SK-N-SH treated with all-trans-retinoic acid at 6 μM for 48 hours (cell line): ENCODE measurements around the gene PTPRT.

Experiments
- ATAC-seq: fragments of 200-7000 bp; cut with Tn5 transposase; 3 replicates; pipeline ENCODE4 v1.9.1; 2020; ENCODE audit warnings: mild to moderate bottlenecking, moderate library complexity
- ARNTL ChIP-seq: fragments of 450-650 bp; formaldehyde crosslinking; IDR thresholded peaks from 2 replicates; pipeline ENCODE4 v1.5.0; 2020; ENCODE audit warnings: low read depth, mild to moderate bottlenecking, moderate library complexity, borderline replicate concordance
- CSDC2 ChIP-seq: fragments of 250-450 bp; sonication (Bioruptor Pico); IDR thresholded peaks from 2 replicates; pipeline ENCODE4 v1.5.0; 2020; ENCODE audit warnings: mild to moderate bottlenecking, moderate library complexity
- CSRNP3 ChIP-seq: fragments of 250-450 bp; sonication (Bioruptor Pico); IDR thresholded peaks from 2 replicates; pipeline ENCODE4 v1.5.1; 2021; ENCODE audit warnings: mild to moderate bottlenecking, moderate library complexity
- ESRRG ChIP-seq: fragments of 250-450 bp; sonication (Bioruptor Pico); IDR thresholded peaks from 2 replicates; pipeline ENCODE4 v1.6.1; 2021; ENCODE audit warnings: mild to moderate bottlenecking
- GLIS3 ChIP-seq: fragments of 250-450 bp; sonication (Bioruptor Pico); IDR thresholded peaks from 2 replicates; pipeline ENCODE4 v1.5.0; 2020; ENCODE audit warnings: mild to moderate bottlenecking, moderate library complexity
- ISL1 ChIP-seq: fragments of 250-450 bp; sonication (Bioruptor Pico); IDR thresholded peaks from 2 replicates; pipeline ENCODE4 v2.1.2; 2022; ENCODE audit warnings: mild to moderate bottlenecking, moderate library complexity
- OSR1 ChIP-seq: fragments of 250-450 bp; sonication (Bioruptor Pico); IDR thresholded peaks from 2 replicates; pipeline ENCODE4 v1.8.0; 2022; ENCODE audit warnings: moderate library complexity, mild to moderate bottlenecking, inconsistent platforms
- PATZ1 ChIP-seq: fragments of 250-450 bp; sonication (Bioruptor Pico); IDR thresholded peaks from 2 replicates; pipeline ENCODE4 v1.8.0; 2020; ENCODE audit warnings: mild to moderate bottlenecking, moderate library complexity, borderline replicate concordance
- PPARA ChIP-seq: fragments of 250-450 bp; sonication (Bioruptor Pico); IDR thresholded peaks from 2 replicates; pipeline ENCODE4 v1.5.0; 2020; ENCODE audit warnings: mild to moderate bottlenecking, borderline replicate concordance
- RARB ChIP-seq: fragments of 250-450 bp; sonication (Bioruptor Pico); IDR thresholded peaks from 2 replicates; pipeline ENCODE4 v1.8.0; 2021; ENCODE audit warnings: mild to moderate bottlenecking, moderate library complexity
- TCF4 ChIP-seq: fragments of 250-450 bp; sonication (Bioruptor Pico); IDR thresholded peaks from 2 replicates; pipeline ENCODE4 v1.8.0; 2021; ENCODE audit warnings: mild to moderate bottlenecking, moderate library complexity, borderline replicate concordance
- TOX ChIP-seq: fragments of 250-450 bp; sonication (Bioruptor Pico); IDR thresholded peaks from 2 replicates; pipeline ENCODE4 v1.8.0; 2021; ENCODE audit warnings: mild to moderate bottlenecking, moderate library complexity, borderline replicate concordance
- TSHZ2 ChIP-seq: fragments of 250-450 bp; sonication (Bioruptor Pico); IDR thresholded peaks from 2 replicates; pipeline ENCODE4 v1.5.0; 2020; ENCODE audit warnings: mild to moderate bottlenecking, moderate library complexity
- ZC3H10 ChIP-seq: fragments of 250-450 bp; sonication (Bioruptor Pico); IDR thresholded peaks from 2 replicates; pipeline ENCODE4 v1.5.1; 2021; ENCODE audit warnings: mild to moderate bottlenecking, moderate library complexity
- ZFP30 ChIP-seq: fragments of 450-650 bp; formaldehyde crosslinking; IDR thresholded peaks from 2 replicates; pipeline ENCODE4 v1.5.0; 2022; ENCODE audit warnings: mild to moderate bottlenecking, moderate library complexity
- ZNF565 ChIP-seq: fragments of 450-650 bp; formaldehyde crosslinking; conservative IDR thresholded peaks from 2 replicates; pipeline ENCODE4 v1.5.0; 2020; ENCODE audit warnings: low read depth, mild to moderate bottlenecking, moderate library complexity
- ZNF70 ChIP-seq: fragments of 450-650 bp; formaldehyde crosslinking; IDR thresholded peaks from 2 replicates; pipeline ENCODE4 v1.5.0; 2020; ENCODE audit warnings: mild to moderate bottlenecking, moderate library complexity
- ZNF8 ChIP-seq: fragments of 450-650 bp; formaldehyde crosslinking; IDR thresholded peaks from 2 replicates; pipeline ENCODE4 v1.5.0; 2020; ENCODE audit warnings: mild to moderate bottlenecking, moderate library complexity
- TF ChIP-seq, protein P1 (sequence below): fragments of 250-450 bp; sonication (Bioruptor Pico); IDR thresholded peaks from 2 replicates; pipeline ENCODE4 v1.8.0; 2021; ENCODE audit warnings: low read depth, mild to moderate bottlenecking, moderate library complexity, borderline replicate concordance
- TF ChIP-seq, protein P2 (sequence below): fragments of 250-450 bp; sonication (Bioruptor Pico); IDR thresholded peaks from 2 replicates; pipeline ENCODE4 v1.5.1; 2020; ENCODE audit warnings: low read depth, mild to moderate bottlenecking, moderate library complexity

Gene PTPRT

GRCh38 chr20:43096126-43096930, 93.4 kb downstream of the PTPRT start:
- no peak for TF ChIP-seq ZFP30
- TF ChIP-seq, protein P1, sequence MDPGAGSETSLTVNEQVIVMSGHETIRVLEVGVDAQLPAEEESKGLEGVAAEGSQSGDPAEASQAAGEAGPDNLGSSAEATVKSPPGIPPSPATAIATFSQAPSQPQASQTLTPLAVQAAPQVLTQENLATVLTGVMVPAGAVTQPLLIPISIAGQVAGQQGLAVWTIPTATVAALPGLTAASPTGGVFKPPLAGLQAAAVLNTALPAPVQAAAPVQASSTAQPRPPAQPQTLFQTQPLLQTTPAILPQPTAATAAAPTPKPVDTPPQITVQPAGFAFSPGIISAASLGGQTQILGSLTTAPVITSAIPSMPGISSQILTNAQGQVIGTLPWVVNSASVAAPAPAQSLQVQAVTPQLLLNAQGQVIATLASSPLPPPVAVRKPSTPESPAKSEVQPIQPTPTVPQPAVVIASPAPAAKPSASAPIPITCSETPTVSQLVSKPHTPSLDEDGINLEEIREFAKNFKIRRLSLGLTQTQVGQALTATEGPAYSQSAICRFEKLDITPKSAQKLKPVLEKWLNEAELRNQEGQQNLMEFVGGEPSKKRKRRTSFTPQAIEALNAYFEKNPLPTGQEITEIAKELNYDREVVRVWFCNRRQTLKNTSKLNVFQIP (CRISPR knock-in tag): no peak
- TF ChIP-seq ZC3H10: no peak
- TF ChIP-seq CSRNP3 (CRISPR knock-in tag): no peak
- no peak for TF ChIP-seq ZNF8 (CRISPR knock-in tag)
- no peak for TF ChIP-seq TSHZ2 (CRISPR knock-in tag)
- ATAC-seq: no peak

DNA sequence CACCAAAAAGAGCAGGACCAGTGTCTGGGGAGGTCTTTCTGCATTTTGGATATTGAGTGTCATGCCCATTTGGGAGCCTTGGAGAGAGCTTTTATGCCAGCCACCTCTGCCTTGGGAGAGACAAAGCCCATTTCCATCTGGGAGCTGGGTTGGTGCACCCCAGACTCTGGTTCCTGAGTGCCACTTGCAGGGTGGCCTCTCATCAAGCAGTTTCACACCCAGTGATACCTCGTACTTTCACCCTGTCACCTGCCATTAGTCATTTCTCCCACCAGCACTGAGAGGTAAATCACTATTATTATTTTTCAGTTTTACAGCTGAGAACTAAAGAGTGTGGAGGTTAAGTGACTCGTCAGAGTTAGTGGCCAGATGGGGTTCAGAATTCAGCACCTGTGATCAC, 94.7 kb downstream of the PTPRT start:
- no peak for ATAC-seq
- TF ChIP-seq ZNF565 (CRISPR knock-in tag) (no peak), RARB (CRISPR knock-in tag) (no peak), ISL1 (no peak), GLIS3 (CRISPR knock-in tag) (no peak), ESRRG (CRISPR knock-in tag) (no peak), ZNF70 (no peak), PATZ1 (no peak), CSRNP3 (CRISPR knock-in tag) (no peak)
- TF ChIP-seq, all 23 proteins: peak for 0

DNA sequence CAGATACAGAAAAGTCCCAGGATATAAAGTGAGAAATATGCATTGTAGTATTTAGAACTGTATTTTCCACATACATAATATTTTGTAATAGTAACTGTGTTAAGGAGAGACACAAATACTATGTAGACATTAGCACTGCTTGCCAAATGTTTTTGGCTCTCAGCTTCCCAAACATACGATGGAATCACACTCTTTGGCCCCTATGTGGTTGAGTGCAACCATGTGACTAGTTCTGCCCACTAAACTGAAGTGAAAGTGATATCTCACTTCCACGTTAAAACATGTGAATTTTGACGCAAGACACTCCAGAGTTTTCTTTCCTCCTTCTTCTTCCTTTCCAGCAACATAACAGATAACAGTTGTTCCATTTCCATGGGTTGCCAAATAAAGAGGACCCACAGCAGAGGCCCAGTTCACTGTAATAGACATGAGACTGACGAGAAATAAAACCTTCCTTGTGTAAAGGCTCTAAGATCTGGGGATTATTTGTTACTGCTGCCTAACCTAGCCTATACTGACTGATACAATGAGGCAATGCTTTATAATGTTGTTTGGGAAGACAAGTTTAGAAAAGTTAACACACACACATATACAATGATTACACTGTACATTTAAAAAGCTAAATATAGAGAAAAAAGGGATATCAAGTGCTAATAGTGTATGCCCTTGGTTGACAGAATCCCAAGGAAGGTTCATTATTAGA, 97.2 kb downstream of the PTPRT start:
- TF ChIP-seq ZC3H10 (no peak), CSDC2 (no peak), ZNF565 (CRISPR knock-in tag) (no peak), ARNTL (CRISPR knock-in tag) (no peak), TOX (CRISPR knock-in tag) (no peak), TCF4 (CRISPR knock-in tag) (no peak), ZNF8 (CRISPR knock-in tag) (no peak), PPARA (CRISPR knock-in tag) (no peak), ZNF70 (no peak), TSHZ2 (CRISPR knock-in tag) (no peak), GLIS3 (CRISPR knock-in tag) (no peak), OSR1 (no peak), ZFP30 (no peak)
- TF ChIP-seq, protein P2, sequence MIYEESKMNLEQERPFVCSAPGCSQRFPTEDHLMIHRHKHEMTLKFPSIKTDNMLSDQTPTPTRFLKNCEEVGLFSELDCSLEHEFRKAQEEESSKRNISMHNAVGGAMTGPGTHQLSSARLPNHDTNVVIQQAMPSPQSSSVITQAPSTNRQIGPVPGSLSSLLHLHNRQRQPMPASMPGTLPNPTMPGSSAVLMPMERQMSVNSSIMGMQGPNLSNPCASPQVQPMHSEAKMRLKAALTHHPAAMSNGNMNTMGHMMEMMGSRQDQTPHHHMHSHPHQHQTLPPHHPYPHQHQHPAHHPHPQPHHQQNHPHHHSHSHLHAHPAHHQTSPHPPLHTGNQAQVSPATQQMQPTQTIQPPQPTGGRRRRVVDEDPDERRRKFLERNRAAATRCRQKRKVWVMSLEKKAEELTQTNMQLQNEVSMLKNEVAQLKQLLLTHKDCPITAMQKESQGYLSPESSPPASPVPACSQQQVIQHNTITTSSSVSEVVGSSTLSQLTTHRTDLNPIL (CRISPR knock-in tag): no peak
- TF ChIP-seq, protein P1 (CRISPR knock-in tag): no peak
- TF ChIP-seq, all 23 proteins: peak for 0
- ATAC-seq: no peak
